ENCODE results near the gene EME2. TPM values are rescaled to one million over a fixed set of nuclear protein-coding genes. Genes with fewer than 3 reads are reported as not detected.
A peak's percentile ranks its signal among the peaks of the same experiment; 100 is the strongest.

Gene EME2
- polyA plus RNA-seq, 4 donors, result 6.8 to 16.1 (median 9.6) TPM

DNA sequence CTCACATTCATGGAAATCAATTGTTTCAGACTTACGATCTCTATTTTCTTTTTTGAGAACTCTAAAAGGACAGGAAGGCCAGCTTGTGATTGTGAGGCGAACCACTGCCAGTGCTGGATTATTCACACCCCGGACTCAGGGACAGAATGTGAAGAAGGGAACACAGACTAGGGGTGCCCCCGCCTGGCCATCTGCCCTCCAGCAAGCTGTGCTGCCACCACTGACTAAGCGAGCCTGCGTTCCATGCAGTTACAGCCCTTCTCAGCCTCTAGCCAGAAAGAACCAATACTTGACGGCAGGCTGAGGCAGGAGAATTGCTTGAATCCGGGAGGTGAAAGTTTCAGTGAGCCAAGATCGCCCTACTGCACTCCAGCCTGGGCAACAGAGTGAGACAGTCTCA is 51.2 kb downstream of the EME2 start:
- H3K4me3 ChIP-seq (ENCODE audit: low read depth in 1 of 3, low read length in 3 of 3), result no peak overlapping the region
- 37 to 58% (median 50%) methylated on average over 9 of the region's 9 CpGs for WGBS, 3 donors
- no peak for FAIRE-seq
- H3K27me3 ChIP-seq (ENCODE audit: control insufficient read depth in 3 of 3, insufficient read depth in 3 of 3, low read length in 3 of 3), result no peaks in the 10 kb centered on the region
- H3K9me3 ChIP-seq (ENCODE audit: control insufficient read depth in 2 of 2, insufficient read depth in 1 of 2, low read depth in 1 of 2, low read length in 1 of 2), result no peaks in the 10 kb centered on the region
- no peak overlapping the region for H3K27ac ChIP-seq (ENCODE audit: low read depth in 1 of 3, low read length in 2 of 3)
- H3K4me1 ChIP-seq (ENCODE audit: control insufficient read depth in 3 of 3, insufficient read depth in 2 of 3, low read depth in 1 of 3, low read length in 2 of 3), result peaks cover 2 to 12% (median 3%) of the 10 kb centered on the region in 3 donors
- peaks cover 0 to 42% (median 3%) of the 10 kb centered on the region in 3 donors for H3K36me3 ChIP-seq (ENCODE audit: control insufficient read depth in 3 of 3, insufficient read depth in 2 of 3, low read depth in 1 of 3, low read length in 3 of 3)
- peak; percentile 73 to 76 for DNase-seq

DNA sequence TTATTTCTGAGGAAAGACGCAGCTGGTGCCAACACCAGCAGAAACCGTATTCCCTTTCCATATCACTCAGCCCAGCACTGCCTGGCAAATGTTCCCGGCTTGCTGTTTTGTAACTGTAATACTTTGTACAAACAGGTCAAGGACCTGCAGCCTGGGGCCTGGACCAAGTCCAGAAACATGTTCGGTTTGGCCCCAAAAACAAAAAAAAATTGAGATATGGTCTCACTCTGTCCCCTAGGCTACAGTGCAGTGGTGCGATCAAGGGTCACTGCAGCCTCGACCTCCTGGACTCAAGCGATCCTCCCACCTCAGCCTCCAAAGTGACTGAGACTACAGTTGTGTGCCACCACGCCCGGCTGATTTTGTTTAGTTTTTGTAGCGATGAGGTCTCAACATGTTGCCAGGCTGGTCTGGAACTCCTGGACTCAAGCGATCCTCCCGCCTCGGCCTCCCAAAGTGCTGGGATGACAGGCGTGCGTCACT is 52.8 kb downstream of the EME2 start:
- H3K4me1 ChIP-seq (ENCODE audit: control insufficient read depth in 3 of 3, insufficient read depth in 2 of 3, low read depth in 1 of 3, low read length in 2 of 3), result peaks cover 2 to 18% (median 3%) of the 10 kb centered on the region in 3 donors

More for the DNA sequence above, 52.8 kb downstream of the EME2 start:
- H3K36me3 ChIP-seq (ENCODE audit: control insufficient read depth in 3 of 3, insufficient read depth in 2 of 3, low read depth in 1 of 3, low read length in 3 of 3), result peaks cover 0 to 26% (median 0%) of the 10 kb centered on the region in 3 donors
- H3K27ac ChIP-seq (ENCODE audit: low read depth in 1 of 3, low read length in 2 of 3), result peak overlapping the region; percentile 78 to 83 (median 82)
- H3K4me3 ChIP-seq (ENCODE audit: low read depth in 1 of 3, low read length in 3 of 3), result peak overlapping the region in 2 of 3 donors; percentile 54 to 72
- WGBS, 3 donors, result 32 to 59% (median 33%) methylated on average over 15 of the region's 15 CpGs
- FAIRE-seq, result no peak
- no peaks in the 10 kb centered on the region for H3K9me3 ChIP-seq (ENCODE audit: control insufficient read depth in 2 of 2, insufficient read depth in 1 of 2, low read depth in 1 of 2, low read length in 1 of 2)
- H3K27me3 ChIP-seq (ENCODE audit: control insufficient read depth in 3 of 3, insufficient read depth in 3 of 3, low read length in 3 of 3), result no peaks in the 10 kb centered on the region
- DNase-seq, result peak in 1 of 2 donors; percentile 23

Other genes starting within 250 kb of the EME2 start
- gene TMEM204, start 239.1 kb upstream of the EME2 start, polyA plus RNA-seq, result 10 to 100 TPM in 1 of 4 donors, 1 to 10 TPM in 3; 1.6 to 23.8 (median 7.0) TPM
- gene IFT140, start 160.7 kb upstream of the EME2 start, polyA plus RNA-seq, result 10 to 100 TPM in 1 of 4 donors, 1 to 10 TPM in 3; 2.2 to 13.2 (median 4.8) TPM
- 10 to 100 TPM in 1 of 4 donors, 1 to 10 TPM in 3; 2.4 to 18.3 (median 8.3) TPM for gene CRAMP1, start 160.4 kb upstream of the EME2 start, polyA plus RNA-seq
- gene JPT2, start 94.5 kb upstream of the EME2 start, polyA plus RNA-seq, result 10 to 100 TPM; 17.0 to 52.4 (median 36.3) TPM
- 10 to 100 TPM; 26.2 to 60.1 (median 39.6) TPM for gene MAPK8IP3, start 66.6 kb upstream of the EME2 start, polyA plus RNA-seq
- gene NME3, start 1.3 kb upstream of the EME2 start, polyA plus RNA-seq, result 100 to 1,000 TPM in 2 of 4 donors, 10 to 100 TPM in 2; 61.2 to 293 (median 153) TPM
- 100 to 1,000 TPM in 3 of 4 donors, 10 to 100 TPM in 1; 88.9 to 199 (median 172) TPM for gene MRPS34, start 324 bp downstream of the EME2 start, polyA plus RNA-seq
- gene SPSB3, start 9.8 kb downstream of the EME2 start, polyA plus RNA-seq, result 100 to 1,000 TPM in 2 of 4 donors, 10 to 100 TPM in 2; 41.3 to 197 (median 97.4) TPM
- 10 to 100 TPM; 38.6 to 70.7 (median 61.8) TPM for gene NUBP2, start 10.2 kb downstream of the EME2 start, polyA plus RNA-seq
- 10 to 100 TPM in 1 of 4 donors, under 1 TPM in 3; 0.16 to 17.0 (median 0.38) TPM for gene IGFALS, start 20.9 kb downstream of the EME2 start, polyA plus RNA-seq
- 100 to 1,000 TPM in 2 of 4 donors, 10 to 100 TPM in 2; 49.4 to 167 (median 102) TPM for gene HAGH, start 54.0 kb downstream of the EME2 start, polyA plus RNA-seq
- gene FAHD1, start 54.4 kb downstream of the EME2 start, polyA plus RNA-seq, result 100 to 1,000 TPM in 1 of 4 donors, 10 to 100 TPM in 3; 55.1 to 181 (median 76.7) TPM
- gene MEIOB, start 99.4 kb downstream of the EME2 start, polyA plus RNA-seq, result under 1 TPM in 2 of 4 donors, not detected in 2; 0.34 to 0.38 TPM
- under 1 TPM in 1 of 4 donors, not detected in 3; 0.04 TPM for gene HS3ST6, start 145.6 kb downstream of the EME2 start, polyA plus RNA-seq
- gene MSRB1, start 170.4 kb downstream of the EME2 start, polyA plus RNA-seq, result 100 to 1,000 TPM in 1 of 4 donors, 10 to 100 TPM in 3; 50.6 to 105 (median 62.0) TPM
- 1 to 10 TPM in 1 of 4 donors, under 1 TPM in 2, not detected in 1; 0.38 to 1.1 (median 0.67) TPM for gene RPL3L, start 181.9 kb downstream of the EME2 start, polyA plus RNA-seq
- gene NDUFB10, start 186.7 kb downstream of the EME2 start, polyA plus RNA-seq, result 100 to 1,000 TPM; 132 to 544 (median 376) TPM
- 1,000 to 10,000 TPM; 1,075 to 4,112 (median 2,558) TPM for gene RPS2, start 192.0 kb downstream of the EME2 start, polyA plus RNA-seq
- under 1 TPM in 2 of 4 donors, not detected in 2; 0.09 to 0.18 TPM for gene RNF151, start 194.0 kb downstream of the EME2 start, polyA plus RNA-seq
- 10 to 100 TPM; 34.1 to 49.7 (median 45.6) TPM for gene TBL3, start 199.2 kb downstream of the EME2 start, polyA plus RNA-seq
- 10 to 100 TPM in 2 of 4 donors, 1 to 10 TPM in 2; 3.1 to 30.5 (median 10.8) TPM for gene NOXO1, start 208.7 kb downstream of the EME2 start, polyA plus RNA-seq
- 100 to 1,000 TPM in 2 of 4 donors, 10 to 100 TPM in 2; 50.4 to 261 (median 94.7) TPM for gene GFER, start 211.4 kb downstream of the EME2 start, polyA plus RNA-seq
- gene SYNGR3, start 217.2 kb downstream of the EME2 start, polyA plus RNA-seq, result 1 to 10 TPM in 2 of 4 donors, under 1 TPM in 2; 0.45 to 5.4 (median 0.92) TPM
- gene ZNF598, start 237.0 kb downstream of the EME2 start, polyA plus RNA-seq, result 10 to 100 TPM; 26.7 to 51.9 (median 29.7) TPM
- 1 to 10 TPM in 1 of 4 donors, under 1 TPM in 2, not detected in 1; 0.48 to 9.0 (median 0.81) TPM for gene NPW, start 247.0 kb downstream of the EME2 start, polyA plus RNA-seq